Superior temporal gyrus (tissue), 1 donor: ENCODE data around the gene GFRAL.

ENCODE experiments used
- DNase-seq: peaks from one replicate; pipeline ENCODE4 v3.0.0-alpha.2; 2016; ENCODE audit errors: extremely low spot score

The GFRAL gene

DNA sequence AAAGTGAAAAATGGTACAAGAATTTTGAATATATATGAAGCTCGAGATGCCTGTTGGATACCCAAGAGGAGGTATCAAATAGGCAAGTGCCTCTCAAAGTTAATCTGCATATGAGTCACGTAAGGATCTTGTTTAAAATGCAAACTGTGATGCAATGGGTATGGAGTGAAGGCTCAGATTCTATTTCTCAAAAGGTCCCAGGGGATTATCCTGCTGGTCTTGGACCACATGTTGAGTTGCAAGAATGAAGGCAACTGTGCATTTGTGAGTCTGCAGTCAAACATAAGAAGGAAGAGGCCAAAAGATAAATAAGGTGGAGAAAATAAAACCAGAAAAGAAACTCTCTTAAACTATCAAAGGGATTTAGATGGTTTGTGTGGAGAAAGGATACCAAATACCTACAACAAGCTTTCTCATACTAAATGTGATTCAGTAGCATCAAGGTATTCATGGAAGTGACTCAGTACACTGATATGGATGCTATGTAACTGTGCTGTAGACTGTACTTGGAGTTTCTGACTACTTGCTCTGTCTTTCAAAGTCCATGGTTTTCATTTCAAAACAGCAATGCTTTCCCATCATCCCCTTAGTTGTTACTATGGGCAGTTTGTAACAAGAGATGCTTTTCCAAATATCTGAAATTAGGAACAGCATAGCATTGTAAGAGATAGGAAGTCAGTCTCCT lies 106.3 kb downstream of the GFRAL start:
- DNase-seq = no peak

DNA sequence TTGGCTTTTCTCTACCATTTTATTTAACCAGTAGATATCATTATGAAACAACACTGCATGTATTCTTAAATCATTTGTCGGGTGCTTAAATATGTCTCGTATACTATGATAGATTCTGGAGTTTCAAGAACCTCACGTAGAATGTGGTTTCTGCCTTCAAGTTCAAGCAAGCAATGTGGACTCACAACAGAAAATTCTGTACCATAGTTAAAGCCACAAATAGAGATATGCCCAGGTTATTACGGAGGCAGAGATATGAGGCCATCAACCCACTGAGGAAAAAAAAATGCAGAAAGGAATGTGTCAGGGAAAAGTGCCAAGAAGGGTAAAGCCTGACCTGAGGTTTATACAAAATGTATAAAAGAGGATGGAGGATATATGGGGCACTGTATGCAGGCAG lies 109.9 kb downstream of the GFRAL start:
- no peak for DNase-seq

DNA sequence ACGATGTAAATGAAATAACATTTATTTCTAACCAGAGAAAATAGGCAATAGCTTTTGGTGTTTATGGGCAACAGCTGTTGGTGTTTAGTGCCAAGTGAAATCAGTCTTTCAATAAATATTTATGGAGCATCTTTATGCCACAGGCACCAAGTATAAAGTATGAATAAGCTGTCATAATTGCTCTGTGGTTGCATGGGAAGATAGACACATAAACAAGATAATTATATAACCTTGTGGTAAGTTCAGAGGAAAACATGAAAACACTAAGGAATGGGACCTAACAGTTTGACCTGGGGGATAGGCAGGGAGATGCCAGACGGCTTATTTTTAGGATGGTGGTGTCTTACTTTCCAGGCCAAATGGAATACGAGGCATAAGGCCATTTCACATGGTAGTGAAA lies 110.9 kb downstream of the GFRAL start:
- DNase-seq = no peak

DNA sequence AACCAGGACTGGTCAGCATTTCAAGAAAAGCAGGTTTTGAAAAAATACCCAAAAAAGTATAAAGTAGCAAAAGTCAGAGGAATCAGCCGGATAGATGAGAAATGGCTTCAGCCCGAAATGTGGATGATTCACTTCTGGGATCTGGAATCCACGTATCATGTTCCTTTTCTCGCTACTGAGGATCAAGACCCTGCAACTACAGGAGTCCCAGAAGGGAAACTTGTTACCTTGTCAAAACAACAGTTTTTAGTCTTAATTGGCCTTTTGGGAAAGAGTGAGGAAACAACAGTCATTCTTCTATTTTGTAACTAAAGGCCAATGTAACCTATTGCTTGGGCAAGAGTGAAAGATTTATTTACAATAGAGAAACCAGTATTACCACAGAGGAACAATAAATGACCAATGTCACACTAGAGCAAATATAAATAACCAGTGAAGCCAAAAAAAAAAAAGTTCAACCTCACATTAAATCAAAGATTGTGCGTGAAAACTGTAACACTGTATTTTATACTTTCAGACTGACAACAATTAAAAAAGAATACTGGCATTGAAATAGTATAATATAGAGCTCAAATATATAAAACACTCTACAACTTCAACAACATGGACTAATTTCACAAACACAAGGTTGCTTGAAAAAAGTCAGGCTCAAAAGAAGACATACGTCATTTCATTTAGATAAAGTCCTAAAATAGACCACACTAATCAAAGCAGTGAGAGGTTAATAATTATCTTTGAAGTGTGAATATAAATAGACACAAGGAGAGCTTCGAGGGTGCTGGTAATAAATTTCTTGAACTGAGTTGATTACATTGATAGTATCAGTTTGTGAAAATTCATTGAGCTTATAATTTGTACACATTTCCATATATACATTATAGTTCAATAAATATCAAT lies 116.2 kb downstream of the GFRAL start:
- DNase-seq = no peak

DNA sequence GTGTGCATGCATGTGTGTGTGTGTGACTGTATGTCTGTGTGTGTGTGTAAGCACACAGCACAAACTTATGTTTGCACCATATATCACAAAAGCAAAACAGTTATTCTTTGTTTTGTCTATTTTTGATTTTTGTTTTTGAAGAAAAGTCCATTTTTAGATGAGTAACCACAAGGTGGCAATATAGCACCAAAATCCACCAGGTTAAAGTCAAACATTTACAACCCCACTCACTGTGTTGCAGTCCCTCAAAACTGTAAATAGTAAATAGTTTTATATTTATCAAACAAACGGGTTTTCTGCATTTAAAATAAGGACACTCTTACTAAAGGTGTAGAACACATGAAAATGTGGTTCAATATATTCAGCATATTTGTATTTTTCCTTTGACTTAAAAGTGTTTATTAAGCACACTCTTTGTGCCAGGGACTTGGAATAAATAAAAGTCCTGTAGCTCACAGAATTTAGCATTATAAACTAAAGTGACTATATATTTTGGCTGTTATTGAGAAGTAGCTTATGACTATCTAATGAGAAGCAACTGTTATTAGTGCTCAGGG lies 118.5 kb downstream of the GFRAL start:
- DNase-seq = peak; percentile 81

DNA sequence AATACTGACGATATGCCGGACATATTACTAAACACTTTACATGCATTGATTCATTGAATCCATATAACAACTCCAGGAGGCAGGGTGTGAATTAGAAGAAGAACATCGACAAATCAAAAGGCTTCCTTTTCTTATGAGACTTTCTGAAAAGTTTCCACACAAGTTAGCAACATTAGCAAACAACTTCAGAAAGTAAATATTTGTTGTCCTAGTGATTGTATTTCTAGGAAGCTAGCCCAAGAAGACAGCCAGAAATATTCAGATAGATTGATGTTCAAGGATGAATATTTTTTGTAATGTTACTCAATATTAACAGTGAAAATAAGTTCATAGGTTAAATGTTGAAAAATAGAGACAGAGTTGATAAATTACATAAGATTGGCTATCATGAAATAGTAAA lies 120.6 kb downstream of the GFRAL start:
- no peak for DNase-seq

DNA sequence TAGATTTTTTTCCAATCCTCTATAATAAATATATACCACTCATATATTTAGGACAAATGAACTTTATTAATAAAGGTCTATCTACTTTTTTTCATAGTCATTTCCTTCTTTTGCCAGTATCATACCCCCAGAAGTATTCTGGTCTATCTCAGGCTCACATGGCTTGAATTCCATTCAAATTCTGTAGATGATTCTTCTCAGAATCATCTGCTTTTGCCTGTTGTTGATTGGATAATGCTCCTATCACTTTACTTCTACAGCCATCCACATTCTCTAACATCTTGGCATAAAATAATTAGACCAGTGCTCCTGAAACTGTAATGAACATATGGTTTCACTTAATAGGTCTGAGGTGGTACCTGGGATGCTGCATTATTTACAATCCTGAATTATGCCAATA lies 121.2 kb downstream of the GFRAL start:
- DNase-seq = no peak

DNA sequence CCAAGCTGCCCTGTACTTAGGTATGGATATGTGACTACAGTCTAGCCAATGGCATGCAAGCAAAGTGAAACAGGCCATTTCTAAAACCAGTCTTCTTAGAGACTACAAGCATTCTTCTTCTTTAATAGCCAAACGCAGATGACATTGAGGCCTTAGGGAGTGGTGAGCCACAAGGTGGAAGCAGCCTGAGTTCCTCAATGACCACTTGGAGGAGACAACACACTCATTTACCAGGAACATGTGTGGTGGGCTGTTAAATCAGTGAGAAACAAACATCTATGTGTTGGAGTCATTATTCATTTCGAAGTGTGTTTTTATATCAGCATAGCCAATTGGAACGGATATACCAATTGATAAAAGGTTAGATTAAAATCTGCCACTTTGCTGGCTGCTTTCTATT lies 122.0 kb downstream of the GFRAL start:
- no peak for DNase-seq

DNA sequence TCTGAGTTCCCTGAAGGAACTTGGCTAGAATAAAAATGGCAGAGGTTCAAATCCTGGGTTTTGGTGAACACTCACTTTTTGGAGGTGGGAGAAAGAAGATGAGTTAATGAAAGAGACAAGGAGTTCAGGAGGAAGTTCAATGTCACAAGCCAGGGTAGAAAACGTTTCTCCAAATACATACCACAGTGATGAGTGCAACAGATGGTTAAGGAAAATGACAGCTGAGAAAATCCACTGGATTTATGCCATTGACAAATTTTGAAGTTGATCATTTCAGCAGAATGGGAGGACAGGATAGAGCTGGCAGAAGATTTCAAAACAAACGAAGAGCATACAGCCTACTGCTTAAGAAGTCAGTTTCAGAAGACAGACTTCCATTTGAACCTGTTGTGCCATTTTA lies 122.7 kb downstream of the GFRAL start:
- DNase-seq = no peak
